Mesenchymal stem cell (in vitro differentiated cells and primary cell): Measurements from ENCODE around the gene HBP1.
"Not testable (repeated sequence)": the region's sequence is repeated elsewhere in the genome, so short reads cannot be mapped to it uniquely, and the experiment has no call there.

Source experiments
- DNase-seq: peaks from one replicate; pipeline ENCODE4 v3.0.0-alpha.2; 2013
- H2AFZ ChIP-seq: one replicate; pipeline ENCODE4 v1.6.1; 2013; ENCODE audit warnings: low read depth, mild to moderate bottlenecking, control low read depth, inconsistent platforms, low read length, moderate library complexity
- H2AK5ac ChIP-seq: 2 replicates; pipeline ENCODE4 v1.6.1; 2013; ENCODE audit warnings: low read length, moderate library complexity, mild to moderate bottlenecking, inconsistent platforms; ENCODE audit not compliant: severe bottlenecking
- H2BK120ac ChIP-seq: one replicate; pipeline ENCODE4 v1.6.1; 2013; ENCODE audit warnings: low read depth, mild to moderate bottlenecking, inconsistent platforms, low read length, moderate library complexity
- H2BK12ac ChIP-seq, 2 experiments: one replicate each; pipeline ENCODE4 v1.6.1; 2013; ENCODE audit warnings: inconsistent platforms in 2 of 2, low read length in 2 of 2, mild to moderate bottlenecking in 2 of 2, moderate library complexity in 2 of 2, control low read depth in 1 of 2
- H2BK15ac ChIP-seq: one replicate; pipeline ENCODE4 v1.6.1; 2013; ENCODE audit warnings: mild to moderate bottlenecking, low read depth, inconsistent platforms; ENCODE audit not compliant: poor library complexity, severe bottlenecking
- H2BK5ac ChIP-seq: 2 replicates; pipeline ENCODE4 v1.6.1; 2013; ENCODE audit warnings: low read depth, mild to moderate bottlenecking, low read length, control low read depth, inconsistent platforms; ENCODE audit not compliant: poor library complexity, severe bottlenecking
- H3K14ac ChIP-seq, 2 experiments: one replicate each; pipeline ENCODE4 v1.6.1; 2013; ENCODE audit warnings: inconsistent platforms in 2 of 2, low read length in 2 of 2, control low read depth in 1 of 2, mild to moderate bottlenecking in 1 of 2, moderate library complexity in 1 of 2
- H3K18ac ChIP-seq, 2 experiments: one replicate each; pipeline ENCODE4 v1.6.1; 2013; ENCODE audit warnings: inconsistent platforms in 2 of 2, low read length in 2 of 2, control low read depth in 1 of 2, low read depth in 1 of 2, mild to moderate bottlenecking in 1 of 2
- H3K23ac ChIP-seq, 2 experiments: one replicate each; pipeline ENCODE4 v1.6.1; 2013; ENCODE audit warnings: inconsistent platforms in 2 of 2, low read length in 2 of 2, mild to moderate bottlenecking in 2 of 2, moderate library complexity in 2 of 2, control low read depth in 1 of 2
- H3K27ac ChIP-seq: 2 replicates; pipeline ENCODE4 v1.5.1; 2013; ENCODE audit warnings: mild to moderate bottlenecking, moderate library complexity, low read length, control low read depth, inconsistent platforms; ENCODE audit not compliant: poor library complexity, severe bottlenecking
- H3K27me3 ChIP-seq, 2 experiments: 2 replicates each; pipeline versions ENCODE4 v1.6.1 to v1.7.0; 2013; ENCODE audit warnings: low read length in 2 of 2, mild to moderate bottlenecking in 2 of 2, moderate library complexity in 2 of 2, control low read depth in 1 of 2, inconsistent platforms in 1 of 2; ENCODE audit not compliant: control insufficient read depth in 1 of 2, insufficient read depth in 1 of 2
- H3K36me3 ChIP-seq, 2 experiments: 2 replicates each; pipeline versions ENCODE4 v1.6.1 to v1.7.0; 2013; ENCODE audit warnings: low read length in 2 of 2, control low read depth in 1 of 2, inconsistent platforms in 1 of 2, low read depth in 1 of 2, mild to moderate bottlenecking in 1 of 2; ENCODE audit not compliant: insufficient read depth in 2 of 2, control insufficient read depth in 1 of 2
- H3K4ac ChIP-seq, 2 experiments: one replicate each; pipeline ENCODE4 v1.6.1; 2013; ENCODE audit warnings: inconsistent platforms in 2 of 2, low read length in 2 of 2, mild to moderate bottlenecking in 2 of 2, moderate library complexity in 2 of 2, control low read depth in 1 of 2, low read depth in 1 of 2
- H3K4me1 ChIP-seq: 2 replicates; pipeline ENCODE4 v1.6.1; 2013; ENCODE audit warnings: low read depth, low read length, control low read depth; ENCODE audit not compliant: control insufficient read depth, insufficient read depth
- H3K4me2 ChIP-seq: 2 replicates; pipeline ENCODE4 v1.6.1; 2013; ENCODE audit warnings: low read length, mild to moderate bottlenecking, inconsistent platforms; ENCODE audit not compliant: poor library complexity, severe bottlenecking
- H3K4me3 ChIP-seq, 2 experiments: 2 replicates each; pipeline versions ENCODE4 v1.5.1 to v1.7.0; 2013; ENCODE audit warnings: low read length in 2 of 2, mild to moderate bottlenecking in 2 of 2, control low read depth in 1 of 2, low read depth in 1 of 2; ENCODE audit not compliant: insufficient read depth in 1 of 2
- H3K79me1 ChIP-seq: replicated peaks from 2 replicates; pipeline ENCODE4 v1.6.1; 2013; ENCODE audit warnings: mild to moderate bottlenecking, control low read depth, low read length, inconsistent platforms; ENCODE audit not compliant: poor library complexity, severe bottlenecking
- H3K9ac ChIP-seq: 2 replicates; pipeline ENCODE4 v1.7.0; 2013; ENCODE audit warnings: mild to moderate bottlenecking, low read length, moderate library complexity
- H3K9me3 ChIP-seq: 2 replicates; pipeline ENCODE4 v1.7.0; 2013; ENCODE audit warnings: mild to moderate bottlenecking, low read length; ENCODE audit not compliant: control insufficient read depth
- H4K8ac ChIP-seq: one replicate; pipeline ENCODE4 v1.6.1; 2013; ENCODE audit warnings: inconsistent platforms, mild to moderate bottlenecking, low read length, moderate library complexity
- H4K91ac ChIP-seq: one replicate; pipeline ENCODE4 v1.6.1; 2013; ENCODE audit warnings: mild to moderate bottlenecking, low read length, inconsistent platforms
- WGBS: methylation state at CpG from one replicate; pipeline ENCODE4 v1.1.7; 2013; ENCODE audit warnings: mixed read lengths; 5-methylcytosine and 5-hydroxymethylcytosine counted together

Gene HBP1

GRCh38 chr7:107133396-107133795 is 35.4 kb upstream of the HBP1 start:
- H4K91ac ChIP-seq, result no peak overlapping the region

GRCh38 chr7:107138696-107139420 is 29.9 kb upstream of the HBP1 start:
- peak overlapping the region; percentile 51 to 79 for H2BK12ac ChIP-seq
- no peaks in the 10 kb centered on the region for H3K79me1 ChIP-seq
- H3K23ac ChIP-seq, result no peak overlapping the region
- H3K4me2 ChIP-seq, result no peak overlapping the region
- H3K14ac ChIP-seq, result no peak overlapping the region
- no peaks in the 10 kb centered on the region for H3K4me1 ChIP-seq
- peak; percentile 80 for DNase-seq
- no peak overlapping the region for H2BK15ac ChIP-seq
- H4K91ac ChIP-seq, result peak overlapping the region; percentile 25
- H2BK5ac ChIP-seq, result no peak overlapping the region
- no peak overlapping the region for H3K9ac ChIP-seq
- H3K4me3 ChIP-seq, result no peak overlapping the region
- peak overlapping the region; percentile 95 for H4K8ac ChIP-seq
- H2AK5ac ChIP-seq, result no peak overlapping the region
- H3K27ac ChIP-seq, result no peak overlapping the region
- no peaks in the 10 kb centered on the region for H3K27me3 ChIP-seq
- H2BK120ac ChIP-seq, result no peak overlapping the region
- H3K9me3 ChIP-seq, result no peaks in the 10 kb centered on the region
- peak overlapping the region; percentile 19 to 96 for H3K4ac ChIP-seq
- 82% methylated on average over 7 of the region's 7 CpGs for WGBS
- H2AFZ ChIP-seq, result no peak overlapping the region
- no peaks in the 10 kb centered on the region for H3K36me3 ChIP-seq
- H3K18ac ChIP-seq, result peak overlapping the region; percentile 64 to 95

More at GRCh38 chr7:107133396-107133795, 35.4 kb upstream of the HBP1 start:
- H2BK120ac ChIP-seq, result no peak overlapping the region
- H3K9ac ChIP-seq, result no peak overlapping the region
- H3K14ac ChIP-seq, result no peak overlapping the region
- H2BK5ac ChIP-seq, result no peak overlapping the region
- no peak overlapping the region for H2BK15ac ChIP-seq
- no peak overlapping the region for H3K18ac ChIP-seq
- H3K4ac ChIP-seq, result no peak overlapping the region
- no peaks in the 10 kb centered on the region for H3K36me3 ChIP-seq
- H3K27ac ChIP-seq, result no peak overlapping the region
- no peaks in the 10 kb centered on the region for H3K79me1 ChIP-seq
- 92% methylated on average over 1 of the region's 2 CpGs for WGBS
- no peak overlapping the region for H2BK12ac ChIP-seq
- H3K4me3 ChIP-seq, result no peak overlapping the region
- no peak overlapping the region for H3K4me2 ChIP-seq
- H2AFZ ChIP-seq, result no peak overlapping the region
- no peak for DNase-seq
- no peaks in the 10 kb centered on the region for H3K27me3 ChIP-seq
- no peak overlapping the region for H3K23ac ChIP-seq
- no peak overlapping the region for H2AK5ac ChIP-seq
- no peaks in the 10 kb centered on the region for H3K9me3 ChIP-seq
- H3K4me1 ChIP-seq, result no peaks in the 10 kb centered on the region
- H4K8ac ChIP-seq, result no peak overlapping the region

- H4K91ac ChIP-seq, H3K36me3 ChIP-seq, H2AFZ ChIP-seq, H3K4me3 ChIP-seq, DNase-seq, H3K9ac ChIP-seq, H2AK5ac ChIP-seq, H3K9me3 ChIP-seq, H3K27me3 ChIP-seq, H3K4me1 ChIP-seq, H3K23ac ChIP-seq, H2BK5ac ChIP-seq, H3K27ac ChIP-seq, H2BK12ac ChIP-seq, H4K8ac ChIP-seq, H2BK120ac ChIP-seq, H3K4ac ChIP-seq, H3K4me2 ChIP-seq, H3K79me1 ChIP-seq, H2BK15ac ChIP-seq, H3K14ac ChIP-seq: not testable (repeated sequence)
- WGBS, result 87% methylated on average over 4 of the region's 5 CpGs
- peak overlapping the region in 1 of 2 experiments; percentile 34 for H3K18ac ChIP-seq
Observed at GRCh38 chr7:107143875-107144274, 24.9 kb upstream of the HBP1 start.

GRCh38 chr7:107145067-107145838 is 23.6 kb upstream of the HBP1 start:
- H3K23ac ChIP-seq, result no peak overlapping the region
- H4K8ac ChIP-seq, result no peak overlapping the region
- H3K9ac ChIP-seq, result no peak overlapping the region
- no peaks in the 10 kb centered on the region for H3K36me3 ChIP-seq
- no peak overlapping the region for H3K4me2 ChIP-seq
- H3K9me3 ChIP-seq, result no peaks in the 10 kb centered on the region
- no peaks in the 10 kb centered on the region for H3K27me3 ChIP-seq
- no peak overlapping the region for H3K4me3 ChIP-seq
- no peak overlapping the region for H3K14ac ChIP-seq
- DNase-seq, result peak; percentile 68
- no peak overlapping the region for H2BK15ac ChIP-seq
- no peaks in the 10 kb centered on the region for H3K79me1 ChIP-seq
- no peak overlapping the region for H3K4ac ChIP-seq
- no peak overlapping the region for H2AFZ ChIP-seq
- H2AK5ac ChIP-seq, result no peak overlapping the region
- H2BK12ac ChIP-seq, result no peak overlapping the region
- H3K18ac ChIP-seq, result no peak overlapping the region
- no peak overlapping the region for H4K91ac ChIP-seq
- H3K4me1 ChIP-seq, result no peaks in the 10 kb centered on the region
- no peak overlapping the region for H3K27ac ChIP-seq
- no peak overlapping the region for H2BK5ac ChIP-seq
- WGBS, result 92% methylated on average over 2 of the region's 4 CpGs
- no peak overlapping the region for H2BK120ac ChIP-seq
